Gastrocnemius medialis (tissue), 4 donors: Measurements from ENCODE around the gene EIF4E3.

Experiments used
- CTCF ChIP-seq, 5 experiments: fragments of 450-650 bp in 3 of 5; fragments of 200-600 bp in 2 of 5; sonication (generic) in 2 of 5; IDR thresholded peaks in 4 of 5; conservative IDR thresholded peaks in 1 of 5; 1 replicate in 4 of 5; 2 replicates in 1 of 5; pipeline ENCODE4 v1.5.1; 2016 to 2019; ENCODE audit warnings: antibody characterized with exemption in 5 of 5, mild to moderate bottlenecking in 3 of 5, moderate library complexity in 3 of 5
- POLR2A ChIP-seq, 2 donors: fragments of 450-650 bp; IDR thresholded peaks; one replicate each; pipeline ENCODE4 v1.6.1; 2017; ENCODE audit warnings: antibody characterized with exemption in 2 of 2, mild to moderate bottlenecking in 2 of 2, moderate library complexity in 2 of 2

DNA sequence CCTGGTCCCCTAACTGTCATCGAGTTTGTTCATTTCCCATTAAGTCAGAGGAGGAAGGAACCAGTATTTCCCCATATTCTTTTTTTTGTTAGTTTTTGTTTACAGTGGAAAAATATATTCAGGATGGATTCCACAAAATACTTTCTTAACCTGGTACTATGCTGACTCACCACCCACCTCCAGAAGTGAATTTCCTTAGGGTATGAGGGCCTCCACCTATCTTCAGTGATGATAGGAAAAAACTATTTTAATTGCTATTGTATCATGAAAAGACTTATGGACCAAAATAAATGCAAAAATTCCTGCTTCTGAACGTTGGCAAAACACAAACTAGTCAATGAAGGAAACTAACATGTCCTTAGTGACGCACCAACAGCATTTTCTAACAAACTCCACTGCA, 77.5 kb downstream of the EIF4E3 start:
- TF ChIP-seq POLR2A (IDR thresholded peaks at IDR 0.05), result no peak
- TF ChIP-seq CTCF (IDR thresholded peaks at IDR 0.05 in 4 of 5, conservative IDR thresholded peaks at IDR 0.05 in 1 of 5), result no peak
